ENCODE measurements around the gene LLCFC1.

GRCh38 chr7:142908290-142908689 is 31.0 kb upstream of the LLCFC1 start:
- TF ChIP-seq CTCF (IDR thresholded peaks at IDR 0.05) (no peak), POLR2A (IDR thresholded peaks at IDR 0.05) (no peak)

Measured in adrenal gland (tissue), 5 donors.